NCI-H1930 (cell line): ENCODE results near the gene NPIPB4.
"Not testable (repeated sequence)": the region's sequence is repeated elsewhere in the genome, so short reads cannot be mapped to it uniquely, and the experiment has no call there.

Source experiments
- DNase-seq, 2 experiments: peaks; one replicate each; lab custom pipeline; 2025; lab: John Stamatoyannopoulos, UW

The NPIPB4 gene

DNA sequence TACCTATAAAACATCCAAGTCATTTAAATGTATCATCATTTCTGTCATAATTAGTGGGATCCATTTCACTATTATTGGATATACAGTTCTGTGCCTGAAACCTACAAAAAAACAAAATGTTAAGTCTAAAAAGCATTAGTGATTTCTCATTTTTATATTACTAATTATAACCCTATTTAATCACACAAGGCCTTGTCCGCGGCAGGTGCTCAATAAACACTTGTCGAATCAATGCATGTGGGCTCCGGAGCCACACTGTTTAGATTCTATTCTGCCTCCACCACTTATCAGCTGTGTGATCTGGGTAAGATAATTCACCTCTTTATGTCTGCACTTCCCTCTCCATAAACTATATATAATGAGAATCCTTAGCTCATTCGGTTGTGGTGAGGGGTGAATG lies at the start of gene NPIPB4:
NPIPB4 (minus strand) TSS at position 101 of the 400 bp plus-strand sequence. CDS start 378 bp downstream, outside the sequence.
- DNase-seq, result not testable (repeated sequence)

DNA sequence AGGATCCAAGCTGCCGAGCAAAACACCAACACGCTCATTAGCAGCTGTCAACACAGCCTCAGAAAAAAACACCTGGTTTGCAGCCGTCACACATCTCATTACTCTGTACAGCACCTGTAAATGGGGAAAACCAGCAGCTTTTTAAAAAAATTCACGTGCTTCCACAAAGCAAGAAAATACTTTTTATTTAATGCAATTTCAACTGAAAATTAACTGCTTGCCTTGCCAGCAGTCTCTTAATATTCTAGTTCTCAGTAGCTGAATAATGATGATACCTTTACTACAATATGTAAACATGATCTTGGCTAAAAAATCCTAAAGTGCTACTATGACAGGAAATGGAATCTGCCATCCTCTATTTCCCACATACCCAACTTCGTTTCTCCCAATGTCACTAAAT lies 41.4 kb upstream of the NPIPB4 start:
- not testable (repeated sequence) for DNase-seq

DNA sequence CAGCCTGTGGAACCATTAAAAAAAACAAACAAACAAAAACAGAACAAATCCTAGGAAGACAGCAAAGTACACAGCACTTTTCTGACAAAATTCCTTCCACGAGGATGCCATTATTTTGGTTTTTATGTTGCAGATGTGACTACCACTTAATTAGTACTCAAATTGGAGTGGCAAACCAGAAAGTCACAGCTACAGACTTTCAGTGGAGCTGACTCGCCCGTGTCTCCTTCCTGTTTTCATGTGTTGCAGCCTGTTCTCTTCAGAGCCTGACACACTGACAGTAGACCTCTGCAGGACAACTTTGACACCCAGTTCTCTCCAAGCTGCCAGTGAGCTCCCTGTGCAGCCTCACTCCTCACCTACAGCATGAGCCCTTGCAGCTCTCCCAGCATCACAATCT lies 24.4 kb upstream of the NPIPB4 start:
- not testable (repeated sequence) for DNase-seq

DNA sequence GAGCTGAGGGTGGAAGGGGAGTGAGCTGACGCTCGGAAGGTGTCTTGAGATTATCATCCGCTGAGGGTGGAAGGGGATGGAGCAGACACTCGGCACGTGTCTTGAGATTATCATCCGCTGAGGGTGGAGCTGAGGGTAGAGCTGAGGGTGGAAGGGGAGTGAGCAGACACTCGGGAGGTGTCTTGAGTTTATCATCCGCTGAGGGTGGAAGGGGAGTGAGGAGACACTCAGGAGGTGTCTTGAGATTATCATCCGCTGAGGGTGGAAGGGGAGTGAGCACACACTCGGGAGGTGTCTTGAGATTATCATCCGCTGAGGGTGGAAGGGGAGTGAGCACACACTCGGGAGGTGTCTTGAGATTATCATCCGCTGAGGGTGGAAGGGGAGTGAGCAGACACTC lies 20.4 kb downstream of the NPIPB4 start:
- not testable (repeated sequence) for DNase-seq

DNA sequence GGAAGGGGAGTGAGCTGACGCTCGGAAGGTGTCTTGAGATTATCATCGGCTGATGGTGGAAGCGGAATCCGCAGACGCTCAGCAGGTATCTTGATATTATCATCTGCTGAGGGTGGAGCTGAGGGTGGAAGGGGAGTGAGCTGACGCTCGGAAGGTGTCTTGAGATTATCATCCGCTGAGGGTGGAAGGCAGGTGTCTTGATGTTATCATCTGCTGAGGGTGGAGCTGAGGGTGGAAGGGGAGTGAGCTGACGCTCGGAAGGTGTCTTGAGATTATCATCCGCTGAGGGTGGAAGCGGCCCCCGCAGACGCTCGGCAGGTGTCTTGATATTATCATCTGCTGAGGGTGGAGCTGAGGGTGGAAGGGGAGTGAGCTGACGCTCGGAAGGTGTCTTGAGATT lies 21.2 kb downstream of the NPIPB4 start:
- DNase-seq, result not testable (repeated sequence)

DNA sequence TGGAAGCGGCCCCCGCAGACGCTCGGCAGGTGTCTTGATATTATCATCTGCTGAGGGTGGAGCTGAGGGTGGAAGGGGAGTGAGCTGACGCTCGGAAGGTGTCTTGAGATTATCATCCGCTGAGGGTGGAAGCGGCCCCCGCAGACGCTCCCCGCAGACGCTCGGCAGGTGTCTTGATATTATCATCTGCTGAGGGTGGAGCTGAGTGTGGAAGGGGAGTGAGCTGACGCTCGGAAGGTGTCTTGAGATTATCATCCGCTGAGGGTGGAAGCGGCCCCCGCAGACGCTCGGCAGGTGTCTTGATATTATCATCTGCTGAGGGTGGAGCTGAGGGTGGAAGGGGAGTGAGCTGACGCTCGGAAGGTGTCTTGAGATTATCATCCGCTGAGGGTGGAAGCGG lies 21.8 kb downstream of the NPIPB4 start:
- DNase-seq, result not testable (repeated sequence)

DNA sequence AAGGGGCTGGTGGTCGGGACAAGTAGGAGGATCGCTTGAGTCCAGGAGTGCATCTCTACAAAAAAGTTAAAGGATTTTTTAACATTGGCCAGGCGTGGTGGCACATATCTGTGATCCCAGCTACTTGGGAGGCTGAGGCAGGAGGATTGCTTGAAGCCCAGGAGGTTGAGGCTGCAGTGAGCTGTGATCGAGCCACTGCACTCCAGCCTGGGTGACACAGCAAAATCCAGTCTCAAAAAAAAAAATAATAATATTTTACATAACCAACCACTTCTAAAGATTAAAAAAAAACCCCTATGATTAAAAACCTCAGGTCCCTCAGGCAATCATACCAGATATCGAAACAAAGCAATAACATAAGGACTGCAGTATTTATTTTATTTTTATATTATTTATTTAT lies 23.3 kb downstream of the NPIPB4 start:
- not testable (repeated sequence) for DNase-seq

DNA sequence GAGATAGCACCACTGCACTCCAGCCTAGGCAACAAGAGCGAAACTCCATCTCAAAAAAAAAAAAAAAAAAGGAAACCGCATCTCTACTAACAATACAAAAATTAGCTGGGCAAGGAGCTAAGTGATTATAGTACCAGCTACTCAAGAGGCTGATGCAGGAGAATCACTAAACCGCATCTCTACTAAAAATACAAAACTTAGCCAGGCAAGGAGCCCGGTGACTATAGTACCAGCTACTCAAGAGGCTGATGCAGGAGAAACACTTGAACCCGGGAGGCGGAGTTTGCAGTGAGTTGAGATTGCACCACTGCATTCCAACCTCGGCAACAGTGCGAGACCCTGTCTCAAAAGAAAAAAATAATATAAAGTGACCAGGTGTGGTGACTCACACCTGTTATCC lies 27.6 kb downstream of the NPIPB4 start:
- DNase-seq, result not testable (repeated sequence)

DNA sequence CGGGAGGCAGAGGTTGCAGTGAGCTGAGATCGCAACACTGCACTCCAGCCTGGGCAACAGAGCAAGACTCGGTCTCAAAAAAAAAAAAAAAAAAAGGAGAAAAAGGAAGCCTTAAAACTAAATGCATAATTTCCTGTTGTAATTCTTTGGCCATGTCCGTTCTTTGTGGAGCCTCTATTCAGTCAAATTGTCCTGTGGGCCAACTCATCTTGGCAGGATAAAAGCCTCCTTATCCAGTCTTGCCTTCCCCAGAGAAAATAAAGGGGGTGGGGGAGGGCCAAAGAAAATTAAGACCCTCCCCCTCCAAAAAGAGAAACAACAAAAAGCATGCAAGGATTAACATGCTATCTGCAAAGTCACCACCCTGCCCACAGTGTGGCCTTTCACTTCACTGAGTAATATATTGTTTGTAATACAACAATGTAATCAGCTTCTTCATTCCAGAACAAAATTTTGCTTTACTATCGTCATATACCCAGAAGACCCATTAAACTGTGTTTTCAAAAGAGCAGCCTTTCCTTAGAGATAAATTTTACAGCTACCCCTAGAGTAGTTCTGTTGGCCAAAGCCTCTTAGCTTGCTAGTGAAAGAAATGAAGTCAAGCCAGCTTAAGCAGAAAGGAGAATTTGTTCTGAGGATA lies 31.4 kb downstream of the NPIPB4 start:
- DNase-seq, result not testable (repeated sequence)

DNA sequence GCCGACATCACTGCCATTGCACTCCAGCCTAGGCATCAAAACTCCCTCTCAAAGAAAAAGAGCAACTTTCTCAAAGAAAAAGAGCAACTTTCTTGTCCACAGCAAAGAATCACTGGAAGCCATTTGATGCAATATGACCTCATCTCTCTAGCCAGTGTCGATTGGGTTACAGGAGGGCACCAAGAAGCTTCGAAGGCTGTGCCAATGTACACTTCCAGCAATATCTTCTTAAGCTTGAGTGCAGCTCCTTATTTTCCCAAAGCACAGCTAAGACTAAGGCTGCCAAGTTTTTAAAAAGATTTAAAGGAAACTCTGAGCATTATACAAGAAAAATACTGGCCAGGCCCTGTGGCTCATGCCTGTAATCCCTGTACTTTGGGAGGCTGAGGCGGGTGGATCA lies 32.0 kb downstream of the NPIPB4 start:
- DNase-seq, result not testable (repeated sequence)

DNA sequence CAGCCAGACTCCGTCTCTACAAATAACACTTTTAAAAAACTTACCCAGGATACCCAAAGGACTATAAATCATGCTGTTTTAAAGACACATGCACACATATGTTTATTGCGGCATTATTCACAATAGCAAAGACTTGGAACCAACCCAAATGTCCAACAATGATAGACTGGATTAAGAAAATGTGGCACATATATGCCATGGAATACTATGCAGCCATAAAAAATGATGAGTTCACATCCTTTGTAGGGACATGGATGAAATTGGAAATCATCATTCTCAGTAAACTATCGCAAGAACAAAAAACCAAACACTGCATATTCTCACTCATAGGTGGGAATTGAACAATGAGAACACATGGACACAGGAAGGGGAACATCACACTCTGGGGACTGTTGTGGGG lies 34.3 kb downstream of the NPIPB4 start:
- DNase-seq, result not testable (repeated sequence)

DNA sequence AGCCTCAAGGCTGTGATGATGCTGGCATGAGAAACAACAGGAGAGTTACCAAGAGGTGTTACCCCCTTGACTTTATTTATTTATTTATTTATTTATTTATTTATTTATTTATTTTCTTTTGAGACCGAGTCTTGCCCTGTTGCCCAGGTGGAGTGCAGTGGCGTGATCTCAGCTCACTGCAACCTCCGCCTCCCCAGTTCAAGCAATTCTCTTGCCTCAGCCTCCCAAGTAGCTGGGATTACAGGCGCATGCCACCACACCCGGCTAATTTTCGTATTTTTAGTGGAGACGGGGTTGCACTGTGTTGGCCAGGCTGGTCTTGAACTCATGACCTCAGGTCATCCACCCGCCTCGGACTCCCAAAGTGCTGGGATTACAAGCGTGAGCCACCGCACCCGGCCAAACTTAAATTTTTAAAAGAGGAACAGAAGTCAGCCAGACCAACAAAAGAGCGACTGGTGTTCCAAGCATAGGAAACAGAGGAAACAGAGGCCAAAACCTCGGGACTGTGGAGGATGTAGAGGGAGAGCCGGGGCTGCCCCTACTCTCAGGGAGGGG lies 36.6 kb downstream of the NPIPB4 start:
- DNase-seq, result not testable (repeated sequence)

DNA sequence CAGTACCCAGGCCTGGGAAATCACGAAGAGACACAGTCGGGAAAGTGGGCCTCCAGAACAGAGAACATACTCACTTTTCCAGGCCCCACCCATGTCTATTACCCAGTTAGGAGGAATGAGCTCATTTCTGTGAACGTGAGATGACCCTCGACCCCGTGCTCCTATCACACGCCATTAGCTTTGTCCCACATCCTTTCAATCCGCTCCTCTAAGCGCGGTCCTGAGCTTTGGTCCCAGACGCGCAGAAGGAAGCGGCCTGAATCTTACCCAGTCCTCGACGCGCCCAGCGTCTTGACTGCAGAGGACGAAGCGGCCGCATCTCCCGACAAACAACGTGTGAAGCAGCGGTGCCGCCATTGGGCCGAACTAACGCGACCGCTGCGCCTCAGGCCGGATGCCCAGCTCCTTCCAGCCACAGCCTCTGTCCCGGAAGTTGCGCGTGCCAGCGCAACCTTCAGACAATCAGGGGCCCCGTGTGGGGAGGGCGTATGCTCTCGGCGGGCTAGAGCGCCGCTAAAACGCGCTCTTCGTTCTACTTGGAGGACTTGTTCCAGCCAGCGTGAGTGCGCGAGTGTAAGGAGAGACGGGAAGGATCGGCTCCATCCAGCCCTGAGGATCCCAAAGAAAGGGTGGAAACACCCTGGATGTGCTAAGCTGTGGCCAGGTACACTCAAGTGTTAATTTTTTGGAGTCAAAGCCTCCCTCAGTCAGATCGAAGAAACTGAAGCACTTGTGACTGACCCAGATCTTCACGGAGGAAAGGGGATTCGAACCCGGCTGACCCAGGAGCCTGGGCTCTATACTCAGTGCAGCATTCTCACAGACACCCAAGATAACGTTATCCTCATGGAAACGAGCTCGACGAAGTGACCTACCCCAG lies 37.3 kb downstream of the NPIPB4 start:
- DNase-seq, result peak; percentile 54 to 72

DNA sequence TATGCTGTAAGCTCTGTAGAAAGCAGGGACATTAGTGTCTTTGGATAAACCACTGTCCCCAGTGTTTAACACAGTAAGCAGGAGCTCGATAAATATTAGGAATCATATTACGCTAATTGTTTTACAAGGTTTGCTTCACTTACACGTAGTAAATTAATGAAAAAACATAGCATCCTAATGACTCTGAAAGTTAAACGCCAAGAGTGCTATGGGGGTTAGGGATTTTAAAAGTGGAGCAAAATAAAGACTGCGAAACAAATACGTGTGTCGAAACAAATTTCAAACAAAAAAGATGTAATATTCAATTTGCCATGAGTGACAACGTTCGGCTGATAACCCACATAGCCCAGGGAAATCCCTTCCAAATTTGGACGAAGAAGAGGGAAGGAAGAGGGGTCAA lies 37.9 kb downstream of the NPIPB4 start:
- DNase-seq, result not testable (repeated sequence)

DNA sequence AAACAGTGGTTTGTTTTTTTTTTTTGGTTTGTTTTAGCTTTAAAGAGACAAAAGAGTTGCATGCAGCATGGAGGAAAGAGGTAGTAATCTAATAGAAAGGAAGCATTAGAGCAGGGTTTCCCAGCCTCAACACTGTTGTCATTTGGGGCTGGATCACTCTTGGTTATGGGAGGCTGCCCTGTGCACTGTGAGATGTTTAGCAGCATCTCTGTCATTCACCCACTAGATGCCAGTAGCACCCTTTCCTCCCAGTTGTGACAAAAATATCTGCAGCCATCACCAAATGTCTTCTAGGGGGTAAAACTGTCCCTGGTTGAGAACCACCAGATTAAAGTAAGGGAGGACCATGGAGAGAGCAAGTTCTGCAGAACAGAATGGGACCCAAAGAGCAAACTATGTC lies 40.5 kb downstream of the NPIPB4 start:
- DNase-seq, result not testable (repeated sequence)

DNA sequence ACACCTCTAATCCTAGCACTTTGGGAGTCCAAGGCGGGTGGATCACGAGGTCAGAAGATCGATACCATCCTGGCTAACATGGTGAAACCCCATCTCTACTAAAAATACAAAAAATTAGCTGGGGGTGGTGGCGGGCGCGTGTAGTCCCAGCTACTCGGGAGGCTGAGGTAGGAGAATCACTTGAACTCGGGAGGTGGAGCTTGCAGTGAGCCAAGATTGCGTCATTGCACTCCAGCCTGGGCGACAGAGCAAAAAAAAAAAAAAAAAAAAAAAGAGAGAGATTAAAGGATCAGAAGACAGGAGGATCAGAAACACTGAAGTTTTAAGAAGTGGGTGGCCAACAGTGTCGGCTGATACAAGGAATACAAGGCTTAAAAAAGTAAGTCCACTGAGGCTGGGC lies 41.9 kb downstream of the NPIPB4 start:
- DNase-seq, result not testable (repeated sequence)

DNA sequence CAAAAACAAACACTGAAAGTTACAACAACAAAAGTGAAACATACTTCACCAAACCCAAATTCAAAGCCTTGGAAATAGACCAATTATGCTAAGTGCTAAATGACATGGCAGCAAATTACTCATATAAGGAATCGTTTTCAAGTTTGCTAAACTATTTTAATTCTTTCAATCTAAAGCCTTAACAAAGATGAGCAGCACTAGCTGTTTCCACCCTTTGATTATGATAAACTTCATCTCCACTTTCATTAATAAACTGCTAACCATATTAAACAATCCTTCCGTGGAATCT lies 55.2 kb downstream of the NPIPB4 start:
- DNase-seq, result not testable (repeated sequence)

DNA sequence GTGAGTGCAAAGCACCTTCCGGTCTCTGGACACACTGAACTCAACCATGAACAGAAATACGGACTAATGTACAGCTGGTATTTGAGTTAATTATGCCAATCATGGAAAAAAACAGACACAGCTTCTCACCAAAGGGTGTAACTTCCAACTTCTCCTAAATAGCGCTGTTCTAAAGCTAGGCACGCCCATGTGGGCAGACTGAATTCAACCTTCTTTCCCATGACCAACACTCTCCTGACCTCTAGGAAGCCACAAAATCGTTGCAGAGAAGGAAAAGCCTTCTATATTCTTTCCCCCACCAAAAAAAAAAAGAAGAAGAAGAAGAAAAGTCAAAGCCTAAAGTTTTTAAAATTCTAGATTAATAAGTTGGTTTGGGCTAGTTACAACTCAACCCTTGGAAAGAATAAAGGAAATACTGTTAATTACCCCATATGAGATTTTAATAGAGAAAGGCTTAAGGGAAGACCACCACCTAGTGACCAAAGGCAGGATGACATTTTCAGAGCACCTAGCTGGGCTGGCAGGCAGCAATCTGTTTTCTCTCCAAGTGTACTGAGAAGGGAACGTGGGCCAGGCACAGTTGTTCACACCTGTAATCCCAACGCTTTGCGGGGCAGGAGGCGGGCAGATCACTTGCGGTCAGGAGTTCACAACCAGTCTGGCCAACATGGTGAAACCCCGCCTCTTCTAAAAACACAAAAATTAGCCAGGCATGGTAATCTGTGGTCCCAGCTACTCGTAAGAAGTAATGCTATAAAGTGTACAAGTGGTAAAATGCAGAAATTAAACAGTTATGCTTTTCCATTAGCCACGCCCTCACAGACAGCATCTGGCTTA lies 55.8 kb downstream of the NPIPB4 start:
- DNase-seq, result peak in 1 of 2 experiments; percentile 35

DNA sequence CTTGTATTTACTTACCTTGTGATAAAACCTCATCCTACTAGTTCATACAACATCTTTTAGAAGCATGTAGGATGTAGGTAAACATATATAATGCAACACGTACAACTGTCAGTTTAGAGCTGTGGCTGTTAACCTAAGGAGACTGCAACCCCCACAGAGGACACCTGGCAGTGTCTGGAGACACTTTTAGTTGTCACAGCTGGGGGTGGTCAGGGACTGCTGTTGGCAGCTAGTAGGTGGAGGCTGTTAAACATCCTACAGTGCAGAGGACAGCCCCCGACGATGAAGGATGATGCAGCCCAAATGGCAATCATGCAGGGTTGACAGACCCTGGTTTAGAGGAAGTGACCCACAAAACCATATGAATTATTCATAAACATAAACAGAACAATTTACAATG lies 59.0 kb downstream of the NPIPB4 start:
- DNase-seq, result not testable (repeated sequence)

DNA sequence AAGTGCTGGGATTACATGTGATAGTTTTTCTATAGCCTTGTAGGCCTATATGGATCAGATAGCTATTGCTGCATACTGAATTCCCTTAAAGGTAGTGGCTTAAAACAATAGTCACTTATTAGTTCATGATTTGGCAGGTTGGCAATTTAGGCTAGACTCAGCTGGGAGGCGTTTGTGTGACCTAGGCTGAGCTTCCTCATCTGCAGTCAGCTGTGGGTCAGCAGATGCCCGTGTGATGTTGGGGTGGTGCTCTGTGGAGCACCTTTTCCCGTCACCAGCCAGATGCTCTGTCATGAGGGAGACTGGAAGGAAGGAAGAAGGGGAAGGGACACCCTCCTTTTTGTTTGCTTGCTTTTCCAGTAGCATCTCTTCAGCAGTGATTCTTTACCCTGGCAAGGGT lies 64.2 kb downstream of the NPIPB4 start:
- not testable (repeated sequence) for DNase-seq

DNA sequence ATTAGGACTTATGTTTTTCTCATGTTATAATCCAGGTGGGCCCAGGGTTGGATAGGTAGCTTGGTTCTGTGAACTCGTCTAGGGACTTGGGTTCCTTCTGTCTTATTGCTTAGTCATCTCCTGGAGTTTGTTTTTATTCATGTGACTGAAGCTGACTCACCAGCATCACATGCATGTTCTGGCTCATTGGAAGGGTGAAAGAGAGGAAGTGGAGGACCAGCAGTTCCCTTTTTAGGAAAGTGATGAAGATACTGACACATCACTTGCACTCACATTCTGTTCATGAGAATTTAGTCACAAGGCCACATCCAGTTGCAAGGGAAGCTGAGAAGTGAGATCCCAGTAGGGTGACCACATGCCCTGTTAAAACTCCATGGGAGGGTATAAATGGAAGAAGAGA lies 67.0 kb downstream of the NPIPB4 start:
- not testable (repeated sequence) for DNase-seq
